Fibroblast of lung (primary cell): ENCODE data around the gene STOML1. TPM values are rescaled to one million over a fixed set of nuclear protein-coding genes. Genes with fewer than 3 reads are reported as not detected.

ENCODE experiments used
- DNase-seq, 2 donors: peaks; one replicate each; pipeline versions ENCODE4 v3.0.0 to v3.0.0-alpha.2; 2010; ENCODE audit warnings: low read depth in 2 of 2
- H2AFZ ChIP-seq: 2 replicates; pipeline ENCODE4 v1.5.1; 2012; ENCODE audit warnings: low read length, control low read depth, inconsistent platforms
- H3K27ac ChIP-seq: 2 replicates; pipeline ENCODE4 v1.5.1; 2011; ENCODE audit warnings: low read length, control low read depth; ENCODE audit not compliant: insufficient read depth
- H3K27me3 ChIP-seq: 2 replicates; pipeline ENCODE4 v1.5.1; 2011; ENCODE audit warnings: mild to moderate bottlenecking, low read length; ENCODE audit not compliant: control insufficient read depth, insufficient read depth
- H3K36me3 ChIP-seq: 2 replicates; pipeline ENCODE4 v1.5.1; 2011; ENCODE audit warnings: low read length; ENCODE audit not compliant: control insufficient read depth, insufficient read depth
- H3K4me1 ChIP-seq: 2 replicates; pipeline ENCODE4 v1.5.1; 2011; ENCODE audit warnings: low read length; ENCODE audit not compliant: control insufficient read depth, insufficient read depth; ENCODE audit errors: extremely low read depth
- H3K4me2 ChIP-seq: 2 replicates; pipeline ENCODE4 v1.5.1; 2011; ENCODE audit warnings: low read length, control low read depth; ENCODE audit not compliant: insufficient read depth; ENCODE audit errors: extremely low read depth
- H3K4me3 ChIP-seq, 4 experiments: fragments of 200-600 bp in 1 of 4; sonication (generic) in 1 of 4; replicated peaks in 1 of 4; 2 replicates each; pipeline ENCODE4 v1.5.1; 2011 to 2016; ENCODE audit warnings: low read length in 4 of 4, low read depth in 3 of 4, mild to moderate bottlenecking in 3 of 4, control low read depth in 2 of 4, inconsistent platforms in 1 of 4, mixed read lengths in 1 of 4; ENCODE audit not compliant: insufficient read depth in 1 of 4; ENCODE audit errors: control extremely low read depth in 1 of 4
- H3K79me2 ChIP-seq: 2 replicates; pipeline ENCODE4 v1.5.1; 2012; ENCODE audit warnings: mild to moderate bottlenecking, low read length, inconsistent platforms; ENCODE audit not compliant: control insufficient read depth, insufficient read depth
- H3K9ac ChIP-seq: 2 replicates; pipeline ENCODE4 v1.5.1; 2011; ENCODE audit warnings: mild to moderate bottlenecking, low read length, control low read depth; ENCODE audit not compliant: insufficient read depth
- H3K9me3 ChIP-seq: 2 replicates; pipeline ENCODE4 v1.5.1; 2012; ENCODE audit warnings: low read depth, low read length; ENCODE audit not compliant: control insufficient read depth, insufficient read depth
- H4K20me1 ChIP-seq: 2 replicates; pipeline ENCODE4 v1.5.1; 2011; ENCODE audit warnings: low read length; ENCODE audit not compliant: control insufficient read depth, insufficient read depth; ENCODE audit errors: extremely low read depth
- EZH2 ChIP-seq: IDR thresholded peaks from 2 replicates; pipeline ENCODE4 v1.5.1; 2012; ENCODE audit warnings: low read length, control low read depth, mild to moderate bottlenecking; ENCODE audit errors: missing control alignments
- polyA plus RNA-seq, 2 donors: library from polyadenylated mRNA; depleted of rRNA in 1 of 2; stranded (reverse) in 1 of 2; unstranded in 1 of 2; fragments of >200 nt; gene quantifications; 2 replicates each; pipeline ENCODE4 v1.2.1, GENCODE V29; 2011 to 2012; ENCODE audit warnings: missing spikeins in 1 of 2
- total RNA-seq: library from RNA; depleted of rRNA; stranded (reverse); fragments of >200 nt; gene quantifications from 2 replicates; pipeline ENCODE4 v1.2.1, GENCODE V29; 2014
- TF ChIP-seq, protein P1 (sequence below), 2 donors: IDR thresholded peaks in 1 of 2; conservative IDR thresholded peaks in 1 of 2; 1 replicate in 1 of 2; 2 replicates in 1 of 2; pipeline ENCODE4 v1.5.1; 2011 to 2012; ENCODE audit warnings: low read length in 2 of 2, control low read depth in 1 of 2, inconsistent platforms in 1 of 2, low read depth in 1 of 2, mild to moderate bottlenecking in 1 of 2

STOML1 gene
- total and polyA plus RNA-seq, 2 donors (not counting 1 experiment from before 2014, with no cell fraction given) = 9.8 to 24.8 TPM

DNA sequence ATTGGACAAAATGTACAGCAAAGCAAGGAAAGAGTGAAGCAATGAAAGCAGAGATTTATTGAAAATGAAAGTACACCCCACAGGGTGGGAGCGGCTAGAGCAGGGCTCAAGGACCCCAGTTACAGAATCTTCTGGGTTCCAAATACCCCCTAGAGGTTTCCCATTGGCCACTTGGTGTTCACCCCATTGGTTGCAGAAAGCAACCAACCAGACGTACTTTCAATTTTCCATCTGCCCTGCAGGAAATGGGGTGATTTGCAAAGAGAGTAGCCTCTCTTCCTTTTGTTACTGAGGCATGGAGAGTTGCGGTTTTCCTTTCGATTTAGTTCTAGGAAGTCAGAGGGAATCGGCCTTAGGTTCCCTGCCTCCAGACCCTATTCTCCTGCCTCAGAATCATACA lies 4.8 kb upstream of the STOML1 start:
- Histone ChIP-seq H2AFZ (no peak overlapping the region), H3K36me3 (peaks cover 9% of the 10 kb centered on the region)

DNA sequence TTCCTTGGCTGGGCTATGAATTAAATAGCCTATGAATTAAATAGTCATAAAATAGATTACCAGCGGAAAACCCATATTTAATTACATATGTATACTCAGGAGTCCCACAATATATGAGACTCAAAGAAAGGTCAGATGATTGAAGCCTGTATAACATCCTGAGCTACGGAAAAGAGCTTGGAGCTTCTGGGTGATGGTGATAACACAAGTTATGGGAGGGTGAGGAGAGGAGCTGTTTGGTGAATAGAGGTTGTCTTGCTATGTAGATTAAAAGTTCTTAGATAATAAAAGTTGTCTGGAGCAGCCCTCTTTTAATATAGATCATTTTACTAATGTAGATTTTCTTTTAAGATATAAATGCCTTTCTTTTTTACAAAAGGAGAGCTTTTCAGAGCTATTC lies 4.2 kb upstream of the STOML1 start:
- Histone ChIP-seq H3K4me1 (peaks cover 15% of the 10 kb centered on the region), H3K4me3 (peak overlapping the region; percentile 58 to 97 (median 84)), H3K9ac (no peak overlapping the region), H4K20me1 (no peaks in the 10 kb centered on the region), H3K27me3 (no peaks in the 10 kb centered on the region), H3K79me2 (peaks cover 61% of the 10 kb centered on the region), H3K36me3 (peaks cover 9% of the 10 kb centered on the region), H3K4me2 (peak overlapping the region; percentile 99), H2AFZ (no peak overlapping the region), H3K9me3 (no peaks in the 10 kb centered on the region), H3K27ac (peak overlapping the region; percentile 60)
- no peak for DNase-seq
- TF ChIP-seq, protein P1, sequence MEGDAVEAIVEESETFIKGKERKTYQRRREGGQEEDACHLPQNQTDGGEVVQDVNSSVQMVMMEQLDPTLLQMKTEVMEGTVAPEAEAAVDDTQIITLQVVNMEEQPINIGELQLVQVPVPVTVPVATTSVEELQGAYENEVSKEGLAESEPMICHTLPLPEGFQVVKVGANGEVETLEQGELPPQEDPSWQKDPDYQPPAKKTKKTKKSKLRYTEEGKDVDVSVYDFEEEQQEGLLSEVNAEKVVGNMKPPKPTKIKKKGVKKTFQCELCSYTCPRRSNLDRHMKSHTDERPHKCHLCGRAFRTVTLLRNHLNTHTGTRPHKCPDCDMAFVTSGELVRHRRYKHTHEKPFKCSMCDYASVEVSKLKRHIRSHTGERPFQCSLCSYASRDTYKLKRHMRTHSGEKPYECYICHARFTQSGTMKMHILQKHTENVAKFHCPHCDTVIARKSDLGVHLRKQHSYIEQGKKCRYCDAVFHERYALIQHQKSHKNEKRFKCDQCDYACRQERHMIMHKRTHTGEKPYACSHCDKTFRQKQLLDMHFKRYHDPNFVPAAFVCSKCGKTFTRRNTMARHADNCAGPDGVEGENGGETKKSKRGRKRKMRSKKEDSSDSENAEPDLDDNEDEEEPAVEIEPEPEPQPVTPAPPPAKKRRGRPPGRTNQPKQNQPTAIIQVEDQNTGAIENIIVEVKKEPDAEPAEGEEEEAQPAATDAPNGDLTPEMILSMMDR (conservative IDR thresholded peaks at IDR 0.05 in 1 of 2, IDR thresholded peaks at IDR 0.05 in 1 of 2; ENCODE audit: low read depth in 1 of 2, low read length in 2 of 2) = no peak
- TF ChIP-seq EZH2 = no peak

More for the DNA sequence above, 4.8 kb upstream of the STOML1 start:
- H3K79me2 ChIP-seq = peaks cover 65% of the 10 kb centered on the region
- TF ChIP-seq, protein P1 (conservative IDR thresholded peaks at IDR 0.05 in 1 of 2, IDR thresholded peaks at IDR 0.05 in 1 of 2; ENCODE audit: low read depth in 1 of 2, low read length in 2 of 2) = no peak
- no peak for TF ChIP-seq EZH2
- H3K9ac ChIP-seq = peak overlapping the region; percentile 47
- DNase-seq = peak in 1 of 2 donors; percentile 49
- peak overlapping the region; percentile 60 for H3K27ac ChIP-seq
- peaks cover 12% of the 10 kb centered on the region for H3K4me1 ChIP-seq
- peak overlapping the region; percentile 58 to 97 (median 84) for H3K4me3 ChIP-seq
- no peaks in the 10 kb centered on the region for H3K9me3 ChIP-seq
- no peaks in the 10 kb centered on the region for H4K20me1 ChIP-seq
- H3K27me3 ChIP-seq = no peaks in the 10 kb centered on the region
- H3K4me2 ChIP-seq = peak overlapping the region; percentile 99

- peak in 1 of 2 donors; percentile 29 for DNase-seq
- peak overlapping the region; percentile 58 to 97 (median 84) for H3K4me3 ChIP-seq
Measured at GRCh38 chr15:73994912-73995622, 3.0 kb upstream of the STOML1 start.

More at GRCh38 chr15:73994912-73995622, 3.0 kb upstream of the STOML1 start:
- H3K4me1 ChIP-seq = peaks cover 22% of the 10 kb centered on the region
- peaks cover 9% of the 10 kb centered on the region for H3K36me3 ChIP-seq
- peaks cover 52% of the 10 kb centered on the region for H3K79me2 ChIP-seq
- H4K20me1 ChIP-seq = no peaks in the 10 kb centered on the region
- H3K27ac ChIP-seq = peak overlapping the region; percentile 91
- no peak overlapping the region for H2AFZ ChIP-seq
- TF ChIP-seq EZH2 = no peak
- TF ChIP-seq, protein P1 (conservative IDR thresholded peaks at IDR 0.05 in 1 of 2, IDR thresholded peaks at IDR 0.05 in 1 of 2; ENCODE audit: low read depth in 1 of 2, low read length in 2 of 2) = no peak
- peak overlapping the region; percentile 99 for H3K4me2 ChIP-seq
- no peaks in the 10 kb centered on the region for H3K27me3 ChIP-seq
- H3K9ac ChIP-seq = peak overlapping the region; percentile 84
- H3K9me3 ChIP-seq = no peaks in the 10 kb centered on the region
